ENCODE results near the gene AKAP6.

GRCh38 chr14:32329146-32329545, at the start of gene AKAP6:
- TF ChIP-seq POLR2A (IDR thresholded peaks at IDR 0.05) (no peak), CTCF (IDR thresholded peaks at IDR 0.05) (no peak)
